ENCODE data around the gene SLC41A1.

DNA sequence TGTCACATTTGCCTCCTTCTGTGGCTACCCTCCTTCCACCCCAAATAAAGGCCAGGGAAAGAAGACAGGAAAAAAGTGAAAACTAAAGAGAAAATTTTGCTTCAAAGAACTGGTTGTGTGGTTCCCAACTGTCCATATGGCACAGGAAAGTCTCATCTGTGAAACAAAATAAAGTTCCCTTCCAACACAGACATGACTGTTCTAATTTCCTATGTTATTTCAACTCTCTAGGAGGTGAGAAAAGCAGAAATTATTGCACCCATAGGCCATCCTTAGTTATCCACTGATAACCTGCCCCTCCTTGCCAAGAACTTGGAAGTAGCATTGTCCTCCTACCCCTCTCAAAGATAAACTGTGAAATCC is 29.6 kb downstream of the SLC41A1 start:
- no peak for TF ChIP-seq POLR2A (IDR thresholded peaks at IDR 0.05; ENCODE audit: low read depth, low read length)
- TF ChIP-seq SPI1 (IDR thresholded peaks at IDR 0.05; ENCODE audit: low read depth, low read length) = no peak
- no peak for TF ChIP-seq TAF1 (IDR thresholded peaks at IDR 0.05; ENCODE audit: low read depth, low read length)

Measured in GM12891 (cell line).